MM.1S (cell line): ENCODE data around the gene ZCCHC2.

Experiments used
- DNase-seq: peaks from one replicate; pipeline ENCODE4 v3.0.0-alpha.2; 2015
- H2AFZ ChIP-seq: fragments of 300-600 bp; sonication (generic); 2 replicates; pipeline ENCODE4 v1.6.0; 2016; ENCODE audit warnings: antibody characterized with exemption, low read length
- H3F3A ChIP-seq: fragments of 300-600 bp; sonication (generic); 2 replicates; pipeline ENCODE4 v1.6.1; 2016; ENCODE audit warnings: mild to moderate bottlenecking, antibody characterized with exemption, low read length, moderate library complexity, mixed read lengths; ENCODE audit not compliant: insufficient read depth
- H3K27ac ChIP-seq: fragments of 300-600 bp; sonication (generic); 2 replicates; pipeline ENCODE4 v1.5.1; 2016; ENCODE audit warnings: mild to moderate bottlenecking, low read length
- H3K27me3 ChIP-seq: fragments of 300-600 bp; sonication (generic); replicated peaks from 2 replicates; pipeline ENCODE4 v1.6.0; 2016; ENCODE audit warnings: low read length; ENCODE audit not compliant: insufficient read depth
- H3K36me3 ChIP-seq: fragments of 300-600 bp; sonication (generic); replicated peaks from 2 replicates; pipeline ENCODE4 v1.6.1; 2016; ENCODE audit warnings: mild to moderate bottlenecking, low read length, mixed read lengths; ENCODE audit not compliant: insufficient read depth
- H3K4me1 ChIP-seq: fragments of 300-600 bp; sonication (generic); 2 replicates; pipeline ENCODE4 v1.6.1; 2016; ENCODE audit warnings: low read length, mixed read lengths
- H3K4me2 ChIP-seq: fragments of 300-600 bp; sonication (generic); 2 replicates; pipeline ENCODE4 v1.6.0; 2016; ENCODE audit warnings: low read depth, low read length
- H3K4me3 ChIP-seq: fragments of 300-600 bp; sonication (generic); 2 replicates; pipeline ENCODE4 v1.5.1; 2016; ENCODE audit warnings: low read length, mixed read lengths
- H3K79me2 ChIP-seq: fragments of 300-600 bp; sonication (generic); 2 replicates; pipeline ENCODE4 v1.6.1; 2016; ENCODE audit warnings: mixed run types, low read length, mixed read lengths
- H3K9ac ChIP-seq: fragments of 300-600 bp; sonication (generic); 2 replicates; pipeline ENCODE4 v1.6.1; 2016; ENCODE audit warnings: low read length, mixed read lengths
- H3K9me2 ChIP-seq: fragments of 300-600 bp; sonication (generic); replicated peaks from 2 replicates; pipeline ENCODE4 v1.6.1; 2016; ENCODE audit warnings: mild to moderate bottlenecking, low read length, mixed read lengths; ENCODE audit not compliant: insufficient read depth
- H3K9me3 ChIP-seq: fragments of 300-600 bp; sonication (generic); replicated peaks from 2 replicates; pipeline ENCODE4 v1.6.1; 2016; ENCODE audit warnings: mild to moderate bottlenecking, low read length, mixed read lengths; ENCODE audit not compliant: insufficient read depth
- H4K20me1 ChIP-seq: fragments of 300-600 bp; sonication (generic); 2 replicates; pipeline ENCODE4 v1.6.1; 2016; ENCODE audit warnings: mild to moderate bottlenecking, low read length, moderate library complexity, mixed read lengths; ENCODE audit not compliant: insufficient read depth
- EZH2 ChIP-seq: fragments of 300-600 bp; sonication (generic); optimal IDR thresholded peaks from 2 replicates; pipeline ENCODE3; 2017; ENCODE audit warnings: low read depth, mild to moderate bottlenecking, antibody characterized with exemption, low read length, mixed read lengths
- EZH2phosphoT487 ChIP-seq: fragments of 300-600 bp; sonication (generic); IDR thresholded peaks from 2 replicates; pipeline ENCODE4 v1.6.1; 2018; ENCODE audit warnings: antibody characterized with exemption, low read length
- TF ChIP-seq, protein P1 (sequence below): fragments of 300-600 bp; sonication (generic); IDR thresholded peaks from 2 replicates; pipeline ENCODE4 v1.5.1; 2016; ENCODE audit warnings: antibody characterized with exemption, low read length, mixed read lengths

ZCCHC2 gene

DNA sequence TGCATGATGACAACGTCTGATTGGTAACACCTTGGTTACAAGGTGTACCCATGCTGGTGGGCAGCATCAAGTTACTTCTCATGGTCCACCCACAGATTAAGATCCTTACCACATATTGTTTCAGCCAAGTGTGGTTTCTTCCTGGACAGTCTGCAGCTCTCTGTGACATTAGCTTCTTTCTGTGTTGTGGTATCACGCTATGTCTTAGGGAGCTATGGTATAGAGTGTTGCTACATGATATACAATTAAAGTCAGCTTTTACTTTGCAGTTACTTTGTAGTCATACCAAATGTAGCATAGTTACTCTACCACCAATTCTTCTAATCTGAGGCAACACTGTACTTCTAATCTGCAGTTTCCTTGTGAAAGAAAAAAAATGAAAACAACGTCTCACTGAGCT is 48.8 kb downstream of the ZCCHC2 start:
- Histone ChIP-seq H3K36me3 (no peaks in the 10 kb centered on the region), H3F3A (peaks cover 6% of the 10 kb centered on the region; the same call in 1 of the 2 replicates), H3K79me2 (no peaks in the 10 kb centered on the region), H4K20me1 (no peaks in the 10 kb centered on the region), H3K4me2 (no peak overlapping the region), H3K9me2 (no peaks in the 10 kb centered on the region), H3K4me3 (no peak overlapping the region), H3K4me1 (peaks cover 6% of the 10 kb centered on the region), H3K27ac (no peak overlapping the region), H3K9me3 (no peaks in the 10 kb centered on the region), H3K9ac (no peak overlapping the region), H3K27me3 (peaks cover 23% of the 10 kb centered on the region), H2AFZ (no peak overlapping the region)
- TF ChIP-seq EZH2, result no peak
- TF ChIP-seq, protein P1, sequence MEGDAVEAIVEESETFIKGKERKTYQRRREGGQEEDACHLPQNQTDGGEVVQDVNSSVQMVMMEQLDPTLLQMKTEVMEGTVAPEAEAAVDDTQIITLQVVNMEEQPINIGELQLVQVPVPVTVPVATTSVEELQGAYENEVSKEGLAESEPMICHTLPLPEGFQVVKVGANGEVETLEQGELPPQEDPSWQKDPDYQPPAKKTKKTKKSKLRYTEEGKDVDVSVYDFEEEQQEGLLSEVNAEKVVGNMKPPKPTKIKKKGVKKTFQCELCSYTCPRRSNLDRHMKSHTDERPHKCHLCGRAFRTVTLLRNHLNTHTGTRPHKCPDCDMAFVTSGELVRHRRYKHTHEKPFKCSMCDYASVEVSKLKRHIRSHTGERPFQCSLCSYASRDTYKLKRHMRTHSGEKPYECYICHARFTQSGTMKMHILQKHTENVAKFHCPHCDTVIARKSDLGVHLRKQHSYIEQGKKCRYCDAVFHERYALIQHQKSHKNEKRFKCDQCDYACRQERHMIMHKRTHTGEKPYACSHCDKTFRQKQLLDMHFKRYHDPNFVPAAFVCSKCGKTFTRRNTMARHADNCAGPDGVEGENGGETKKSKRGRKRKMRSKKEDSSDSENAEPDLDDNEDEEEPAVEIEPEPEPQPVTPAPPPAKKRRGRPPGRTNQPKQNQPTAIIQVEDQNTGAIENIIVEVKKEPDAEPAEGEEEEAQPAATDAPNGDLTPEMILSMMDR, result no peak
- no peak for DNase-seq

DNA sequence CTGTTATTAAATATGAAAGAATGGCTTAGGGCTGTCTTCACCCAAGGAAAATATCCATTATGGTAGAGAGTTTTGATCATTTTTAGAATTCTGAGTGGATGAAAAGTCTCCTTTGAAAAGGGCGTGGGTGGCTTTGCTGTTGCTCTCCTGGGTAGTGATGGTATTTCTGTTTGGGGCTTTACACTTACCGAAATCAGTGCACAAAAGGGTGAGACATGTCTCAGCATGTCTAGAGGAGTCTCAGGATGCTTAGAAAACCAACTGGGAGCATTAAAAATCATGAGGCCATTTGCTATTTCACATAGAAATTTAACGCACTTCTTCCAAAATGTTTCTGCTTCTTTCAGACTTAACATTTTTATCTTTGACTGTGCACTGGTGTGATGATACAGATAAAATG is 49.6 kb downstream of the ZCCHC2 start:
- H3K27ac ChIP-seq, result no peak overlapping the region
- no peak overlapping the region for H3K4me3 ChIP-seq
- no peak overlapping the region for H3K4me2 ChIP-seq
- no peak for TF ChIP-seq EZH2phosphoT487
- no peak for TF ChIP-seq EZH2
- TF ChIP-seq, protein P1, result no peak
- H3F3A ChIP-seq, result peaks cover 14% of the 10 kb centered on the region
- no peaks in the 10 kb centered on the region for H3K36me3 ChIP-seq
- no peaks in the 10 kb centered on the region for H3K79me2 ChIP-seq
- H3K9ac ChIP-seq, result no peak overlapping the region
- H4K20me1 ChIP-seq, result no peaks in the 10 kb centered on the region
- H3K27me3 ChIP-seq, result peaks cover 23% of the 10 kb centered on the region
- H2AFZ ChIP-seq, result no peak overlapping the region
- peaks cover 9% of the 10 kb centered on the region for H3K4me1 ChIP-seq
- DNase-seq, result no peak
- H3K9me2 ChIP-seq, result no peaks in the 10 kb centered on the region
- no peaks in the 10 kb centered on the region for H3K9me3 ChIP-seq

DNA sequence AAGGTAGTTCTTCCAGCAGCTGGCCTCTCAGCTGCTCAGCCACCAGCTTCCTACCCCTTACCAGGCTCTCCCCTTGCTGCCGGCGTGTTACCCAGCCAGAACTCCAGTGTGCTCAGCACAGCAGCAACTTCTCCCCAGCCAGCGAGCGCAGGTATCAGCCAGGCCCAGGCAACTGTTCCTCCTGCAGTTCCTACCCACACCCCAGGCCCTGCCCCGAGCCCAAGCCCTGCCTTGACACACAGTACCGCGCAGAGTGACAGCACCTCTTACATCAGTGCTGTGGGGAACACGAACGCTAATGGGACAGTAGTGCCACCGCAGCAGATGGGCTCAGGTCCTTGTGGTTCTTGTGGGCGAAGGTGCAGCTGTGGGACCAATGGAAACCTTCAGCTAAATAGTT is 52.0 kb downstream of the ZCCHC2 start:
- Histone ChIP-seq H3K9me3 (no peaks in the 10 kb centered on the region), H3K4me3 (no peak overlapping the region), H3K79me2 (no peaks in the 10 kb centered on the region), H3K27ac (no peak overlapping the region), H3K9ac (no peak overlapping the region), H3K4me1 (peaks cover 15% of the 10 kb centered on the region), H4K20me1 (no peaks in the 10 kb centered on the region), H2AFZ (no peak overlapping the region), H3K9me2 (no peaks in the 10 kb centered on the region), H3K4me2 (no peak overlapping the region), H3K27me3 (peaks cover 26% of the 10 kb centered on the region), H3F3A (peaks cover 15% of the 10 kb centered on the region), H3K36me3 (no peaks in the 10 kb centered on the region)
- TF ChIP-seq EZH2, result no peak
- no peak for DNase-seq

DNA sequence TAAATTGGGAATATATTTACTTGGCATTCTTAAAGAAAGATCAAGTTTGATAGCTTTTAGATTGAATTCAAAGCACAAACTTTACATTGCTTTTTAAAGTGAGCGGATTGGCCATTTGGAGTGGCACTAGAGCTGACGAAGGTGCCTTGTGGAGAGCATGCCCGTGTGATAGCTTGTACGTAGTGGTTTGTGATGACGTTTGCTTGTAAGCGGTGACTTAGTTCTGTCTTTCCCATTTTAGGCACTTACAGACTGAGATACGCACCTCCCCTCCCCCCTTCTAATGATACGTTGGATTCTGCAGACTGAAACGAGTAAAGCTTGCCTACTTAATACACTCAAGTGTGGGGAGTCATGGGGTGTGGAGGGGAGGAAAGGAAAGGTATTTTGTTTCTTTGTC is 53.4 kb downstream of the ZCCHC2 start:
- no peaks in the 10 kb centered on the region for H3K36me3 ChIP-seq
- H3K9me2 ChIP-seq, result no peaks in the 10 kb centered on the region
- no peaks in the 10 kb centered on the region for H3K79me2 ChIP-seq
- H3K4me3 ChIP-seq, result peak overlapping the region; percentile 50; the same call in 1 of the 2 replicates
- H4K20me1 ChIP-seq, result no peaks in the 10 kb centered on the region
- H3K27me3 ChIP-seq, result peaks cover 26% of the 10 kb centered on the region
- peaks cover 15% of the 10 kb centered on the region for H3K4me1 ChIP-seq
- H3F3A ChIP-seq, result peaks cover 15% of the 10 kb centered on the region
- no peak overlapping the region for H3K9ac ChIP-seq
- H2AFZ ChIP-seq, result no peak overlapping the region
- no peaks in the 10 kb centered on the region for H3K9me3 ChIP-seq
- H3K27ac ChIP-seq, result no peak overlapping the region
- TF ChIP-seq, protein P1, result no peak
- H3K4me2 ChIP-seq, result peak overlapping the region; percentile 84; the same call in 1 of the 2 replicates
- DNase-seq, result no peak
